ENCODE data around the gene LHPP.

LHPP gene

DNA sequence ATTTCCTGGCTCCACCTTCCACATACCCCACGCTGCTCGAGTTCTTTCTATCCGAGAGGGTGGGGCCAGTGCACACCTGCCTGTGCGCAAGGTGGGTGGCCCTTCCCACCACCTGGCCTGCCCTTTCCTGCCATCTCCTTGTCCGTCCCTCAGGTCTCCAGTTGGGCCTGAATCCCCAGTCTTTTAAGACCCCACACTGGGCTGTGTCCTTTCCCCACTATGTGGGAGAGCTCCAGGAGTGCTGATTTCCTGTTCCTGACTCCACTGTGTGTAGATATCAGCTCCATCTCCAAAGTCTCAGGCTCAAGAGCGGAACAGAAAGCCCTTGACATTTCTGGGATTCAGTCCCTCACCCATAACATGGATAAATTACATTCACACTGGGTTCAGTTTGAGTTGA lies 20.1 kb downstream of the LHPP start:
- no peak for TF ChIP-seq JUND (IDR thresholded peaks at IDR 0.05; ENCODE audit: low read depth)
- in situ Hi-C loops (cut with HindIII; ENCODE audit: low pct_unique_long_range_greater_than_20kb, low sequenced_read_pairs), result no loop called here
- DNase-seq (ENCODE audit: low read depth in 1 of 2, low spot score in 1 of 2), result no peak

- no peak for DNase-seq (ENCODE audit: low read depth in 1 of 2, low spot score in 1 of 2)
- in situ Hi-C loops (cut with HindIII; ENCODE audit: low pct_unique_long_range_greater_than_20kb, low sequenced_read_pairs), result no loop called here
- no peak for TF ChIP-seq JUND (IDR thresholded peaks at IDR 0.05; ENCODE audit: low read depth)
These were observed 20.7 kb downstream of the LHPP start for GRCh38 chr10:124482236-124482800.

GRCh38 chr10:124482876-124483275 lies 21.3 kb downstream of the LHPP start:
- TF ChIP-seq JUND (IDR thresholded peaks at IDR 0.05; ENCODE audit: low read depth), result no peak
- no peak for DNase-seq (ENCODE audit: low read depth in 1 of 2, low spot score in 1 of 2)
- in situ Hi-C loops (cut with HindIII; ENCODE audit: low pct_unique_long_range_greater_than_20kb, low sequenced_read_pairs), result no loop called here

DNA sequence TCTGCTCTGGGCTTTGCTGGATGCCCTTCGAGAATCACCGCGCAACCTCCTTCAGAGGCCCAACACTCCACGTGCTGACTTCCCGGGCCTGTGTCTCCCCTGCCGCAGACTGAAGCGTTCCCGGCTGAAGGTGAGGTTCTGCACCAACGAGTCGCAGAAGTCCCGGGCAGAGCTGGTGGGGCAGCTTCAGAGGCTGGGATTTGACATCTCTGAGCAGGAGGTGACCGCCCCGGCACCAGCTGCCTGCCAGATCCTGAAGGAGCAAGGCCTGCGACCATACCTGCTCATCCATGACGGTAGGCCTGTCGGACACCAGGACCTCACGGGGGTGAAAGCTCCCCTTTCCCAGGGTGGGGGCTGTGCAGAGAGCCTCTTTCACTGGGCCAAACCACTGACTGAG lies 22.4 kb downstream of the LHPP start:
- in situ Hi-C loops (cut with HindIII; ENCODE audit: low pct_unique_long_range_greater_than_20kb, low sequenced_read_pairs), result no loop called here
- no peak for DNase-seq (ENCODE audit: low read depth in 1 of 2, low spot score in 1 of 2)
- TF ChIP-seq JUND (IDR thresholded peaks at IDR 0.05; ENCODE audit: low read depth), result no peak

DNA sequence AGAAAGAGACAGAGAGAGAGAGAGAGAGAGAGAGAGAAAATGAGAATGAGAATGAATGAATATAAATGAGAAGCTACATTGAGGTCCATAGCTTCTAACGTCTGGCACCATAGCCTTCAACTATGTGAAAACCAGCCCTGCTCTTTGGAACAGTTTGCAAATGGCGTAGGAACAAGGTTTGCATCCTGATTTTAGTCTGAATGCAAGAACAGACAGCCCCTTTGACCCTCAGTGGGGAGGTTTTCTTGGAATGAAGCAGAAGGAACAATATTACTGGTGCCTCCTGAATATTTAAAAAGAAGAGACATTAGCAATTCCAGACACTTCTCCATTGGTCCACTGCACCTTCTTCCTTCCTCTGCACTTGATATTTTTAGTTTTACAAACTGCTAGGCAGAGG lies 23.0 kb downstream of the LHPP start:
- no peak for TF ChIP-seq JUND (IDR thresholded peaks at IDR 0.05; ENCODE audit: low read depth)
- in situ Hi-C loops (cut with HindIII; ENCODE audit: low pct_unique_long_range_greater_than_20kb, low sequenced_read_pairs), result no loop called here
- DNase-seq (ENCODE audit: low read depth in 1 of 2, low spot score in 1 of 2), result no peak

- no peak for TF ChIP-seq JUND (IDR thresholded peaks at IDR 0.05; ENCODE audit: low read depth)
- DNase-seq (ENCODE audit: low read depth in 1 of 2, low spot score in 1 of 2), result no peak
- in situ Hi-C loops (cut with HindIII; ENCODE audit: low pct_unique_long_range_greater_than_20kb, low sequenced_read_pairs), result no loop called here
These were observed 25.0 kb downstream of the LHPP start for GRCh38 chr10:124486635-124487034.

DNA sequence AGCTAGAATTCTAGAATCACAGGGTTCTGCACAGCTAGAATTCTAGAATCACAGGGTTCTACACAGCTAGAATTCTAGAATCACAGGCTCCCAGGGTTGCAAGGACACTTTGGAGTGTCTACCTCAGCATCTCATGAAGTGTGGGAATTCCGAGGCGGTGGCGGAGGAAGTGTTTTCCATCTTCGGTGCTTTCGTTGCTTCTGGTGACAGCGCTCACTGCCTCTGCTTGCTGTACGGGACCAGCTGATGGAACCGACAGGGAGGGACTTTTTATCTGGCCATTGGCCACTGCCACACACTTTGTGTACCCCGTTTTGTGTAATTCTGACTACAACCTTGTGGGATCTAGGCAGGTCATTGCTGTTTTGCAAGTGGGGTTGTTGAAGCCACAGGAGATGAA lies 29.5 kb downstream of the LHPP start:
- in situ Hi-C loops (cut with HindIII; ENCODE audit: low pct_unique_long_range_greater_than_20kb, low sequenced_read_pairs), result no loop called here

DNA sequence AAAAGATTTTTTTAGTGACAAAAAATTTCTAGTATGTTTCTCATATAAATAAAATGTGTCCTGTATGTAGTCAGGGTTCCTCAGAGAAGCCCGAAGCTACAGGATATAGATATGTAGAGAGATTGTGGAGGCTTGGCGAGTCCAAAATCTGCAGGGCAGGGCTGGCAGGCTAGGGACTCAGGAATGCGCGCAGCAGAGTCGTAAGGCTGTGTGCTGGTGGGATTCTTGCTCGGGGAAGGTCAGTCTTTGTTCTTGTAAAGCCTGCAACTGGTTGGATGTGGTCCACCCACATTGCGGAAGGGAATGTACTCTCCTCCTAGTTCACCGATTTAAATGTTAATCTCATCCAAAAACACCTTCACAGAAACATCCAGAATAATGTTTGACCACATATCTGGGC lies 30.6 kb downstream of the LHPP start:
- no peak for TF ChIP-seq JUND (IDR thresholded peaks at IDR 0.05; ENCODE audit: low read depth)
- no peak for DNase-seq (ENCODE audit: low read depth in 1 of 2, low spot score in 1 of 2)
- in situ Hi-C loops (cut with HindIII; ENCODE audit: low pct_unique_long_range_greater_than_20kb, low sequenced_read_pairs), result no loop called here

More for the DNA sequence above, 29.5 kb downstream of the LHPP start:
- no peak for TF ChIP-seq JUND (IDR thresholded peaks at IDR 0.05; ENCODE audit: low read depth)
- DNase-seq (ENCODE audit: low read depth in 1 of 2, low spot score in 1 of 2), result no peak

GRCh38 chr10:124493214-124493882 lies 31.7 kb downstream of the LHPP start:
- in situ Hi-C loops (cut with HindIII; ENCODE audit: low pct_unique_long_range_greater_than_20kb, low sequenced_read_pairs), result no loop called here
- no peak for TF ChIP-seq JUND (IDR thresholded peaks at IDR 0.05; ENCODE audit: low read depth)

GRCh38 chr10:124494046-124494807 lies 32.6 kb downstream of the LHPP start:
- no peak for TF ChIP-seq JUND (IDR thresholded peaks at IDR 0.05; ENCODE audit: low read depth)
- DNase-seq (ENCODE audit: low read depth in 1 of 2, low spot score in 1 of 2), result no peak
- in situ Hi-C loops (cut with HindIII; ENCODE audit: low pct_unique_long_range_greater_than_20kb, low sequenced_read_pairs), result no loop called here

More at GRCh38 chr10:124493214-124493882, 31.7 kb downstream of the LHPP start:
- no peak for DNase-seq (ENCODE audit: low read depth in 1 of 2, low spot score in 1 of 2)

GRCh38 chr10:124495162-124495561 lies 33.5 kb downstream of the LHPP start:
- peak in 1 of 2 experiments; percentile 26 for DNase-seq (ENCODE audit: low read depth in 1 of 2, low spot score in 1 of 2)
- no peak for TF ChIP-seq JUND (IDR thresholded peaks at IDR 0.05; ENCODE audit: low read depth)
- in situ Hi-C loops (cut with HindIII; ENCODE audit: low pct_unique_long_range_greater_than_20kb, low sequenced_read_pairs), result no loop called here

- no peak for DNase-seq (ENCODE audit: low read depth in 1 of 2, low spot score in 1 of 2)
- in situ Hi-C loops (cut with HindIII; ENCODE audit: low pct_unique_long_range_greater_than_20kb, low sequenced_read_pairs), result no loop called here
- TF ChIP-seq JUND (IDR thresholded peaks at IDR 0.05; ENCODE audit: low read depth), result no peak
These were observed 34.1 kb downstream of the LHPP start for GRCh38 chr10:124495725-124496124.

- no peak for DNase-seq (ENCODE audit: low read depth in 1 of 2, low spot score in 1 of 2)
- in situ Hi-C loops (cut with HindIII; ENCODE audit: low pct_unique_long_range_greater_than_20kb, low sequenced_read_pairs), result no loop called here
These were observed 34.5 kb downstream of the LHPP start for GRCh38 chr10:124496150-124496549.

More at GRCh38 chr10:124496150-124496549, 34.5 kb downstream of the LHPP start:
- TF ChIP-seq JUND (IDR thresholded peaks at IDR 0.05; ENCODE audit: low read depth), result no peak

Measured in T47D (cell line).